Measurements from ENCODE around the gene SGPP1.
"Not testable (repeated sequence)": the region's sequence is repeated elsewhere in the genome, so short reads cannot be mapped to it uniquely, and the experiment has no call there.

The SGPP1 gene

DNA sequence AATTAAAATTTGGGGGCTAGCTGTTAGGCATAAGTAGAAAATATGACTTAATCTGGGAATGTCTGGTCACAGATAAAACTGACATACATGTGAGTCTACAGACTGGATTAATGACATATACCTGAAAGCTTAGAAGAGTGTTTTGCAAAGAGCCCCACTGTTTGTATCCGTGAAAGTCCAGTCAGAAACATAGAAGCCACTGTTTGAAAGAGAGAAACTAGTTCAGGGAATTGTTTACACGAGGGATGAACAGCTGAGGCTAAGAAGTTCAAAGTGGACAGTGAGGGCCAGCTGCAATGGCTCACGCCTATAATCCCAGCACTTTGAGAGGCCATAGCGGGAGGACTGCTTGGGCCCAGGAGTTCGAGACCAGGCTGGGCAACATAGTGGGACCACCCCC is 36.2 kb upstream of the SGPP1 start:
- H3K4me3 ChIP-seq (ENCODE audit: low read length) = no peak overlapping the region
- no peak for DNase-seq (ENCODE audit: low read depth)
- TF ChIP-seq, protein P1, sequence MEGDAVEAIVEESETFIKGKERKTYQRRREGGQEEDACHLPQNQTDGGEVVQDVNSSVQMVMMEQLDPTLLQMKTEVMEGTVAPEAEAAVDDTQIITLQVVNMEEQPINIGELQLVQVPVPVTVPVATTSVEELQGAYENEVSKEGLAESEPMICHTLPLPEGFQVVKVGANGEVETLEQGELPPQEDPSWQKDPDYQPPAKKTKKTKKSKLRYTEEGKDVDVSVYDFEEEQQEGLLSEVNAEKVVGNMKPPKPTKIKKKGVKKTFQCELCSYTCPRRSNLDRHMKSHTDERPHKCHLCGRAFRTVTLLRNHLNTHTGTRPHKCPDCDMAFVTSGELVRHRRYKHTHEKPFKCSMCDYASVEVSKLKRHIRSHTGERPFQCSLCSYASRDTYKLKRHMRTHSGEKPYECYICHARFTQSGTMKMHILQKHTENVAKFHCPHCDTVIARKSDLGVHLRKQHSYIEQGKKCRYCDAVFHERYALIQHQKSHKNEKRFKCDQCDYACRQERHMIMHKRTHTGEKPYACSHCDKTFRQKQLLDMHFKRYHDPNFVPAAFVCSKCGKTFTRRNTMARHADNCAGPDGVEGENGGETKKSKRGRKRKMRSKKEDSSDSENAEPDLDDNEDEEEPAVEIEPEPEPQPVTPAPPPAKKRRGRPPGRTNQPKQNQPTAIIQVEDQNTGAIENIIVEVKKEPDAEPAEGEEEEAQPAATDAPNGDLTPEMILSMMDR (IDR thresholded peaks at IDR 0.05; ENCODE audit: insufficient read depth, low read depth, low read length, missing control alignments) = no peak

GRCh38 chr14:63761351-63762117 is 33.7 kb upstream of the SGPP1 start:
- DNase-seq (ENCODE audit: low read depth) = peak; percentile 24
- TF ChIP-seq, protein P1 (IDR thresholded peaks at IDR 0.05; ENCODE audit: insufficient read depth, low read depth, low read length, missing control alignments) = no peak
- H3K4me3 ChIP-seq (ENCODE audit: low read length) = no peak overlapping the region

- H3K4me3 ChIP-seq (ENCODE audit: low read length) = no peak overlapping the region
- TF ChIP-seq, protein P1 (IDR thresholded peaks at IDR 0.05; ENCODE audit: insufficient read depth, low read depth, low read length, missing control alignments) = no peak
- DNase-seq (ENCODE audit: low read depth) = no peak
Measured at GRCh38 chr14:63760014-63760413, 32.1 kb upstream of the SGPP1 start.

DNA sequence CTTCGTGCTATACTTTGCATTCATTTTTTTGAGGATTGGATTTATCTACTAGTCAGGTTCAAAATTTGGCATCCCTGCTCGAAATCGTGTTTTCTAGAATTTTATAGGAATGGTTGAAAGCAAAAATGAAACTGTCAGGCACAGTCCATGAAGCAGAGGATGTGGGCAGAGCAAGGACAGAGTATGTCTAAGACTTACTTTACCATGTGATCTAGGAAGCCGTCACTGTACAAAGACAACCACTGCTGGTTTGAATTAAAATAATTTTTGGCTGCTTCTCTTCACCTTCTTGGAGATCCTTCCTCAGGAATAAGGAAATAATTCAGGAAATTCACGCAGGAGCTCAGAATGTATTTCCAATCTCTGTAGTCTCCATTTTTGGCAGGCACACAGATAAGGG is 31.6 kb upstream of the SGPP1 start:
- TF ChIP-seq, protein P1 (IDR thresholded peaks at IDR 0.05; ENCODE audit: insufficient read depth, low read depth, low read length, missing control alignments) = no peak
- no peak for DNase-seq (ENCODE audit: low read depth)
- no peak overlapping the region for H3K4me3 ChIP-seq (ENCODE audit: low read length)

DNA sequence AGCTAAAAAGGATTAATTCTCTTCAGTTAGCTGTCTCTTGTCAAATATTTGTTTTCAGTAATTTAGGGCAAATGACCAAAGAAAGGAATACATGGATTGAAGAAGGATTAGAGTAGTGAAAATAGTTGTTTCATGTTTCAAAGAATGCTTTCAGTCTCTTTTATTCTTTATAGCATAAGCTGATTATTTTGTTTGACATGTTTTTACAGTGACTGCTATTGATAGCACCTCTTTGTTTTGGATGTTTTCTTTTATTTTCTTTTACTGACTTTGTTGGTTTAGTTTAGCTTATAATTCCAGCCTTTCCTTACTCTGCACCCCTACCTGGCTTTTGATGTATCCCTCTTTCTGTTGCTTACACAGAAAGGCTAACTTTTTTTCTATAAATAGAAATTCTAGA is 29.3 kb upstream of the SGPP1 start:
- no peak overlapping the region for H3K4me3 ChIP-seq (ENCODE audit: low read length)
- TF ChIP-seq, protein P1 (IDR thresholded peaks at IDR 0.05; ENCODE audit: insufficient read depth, low read depth, low read length, missing control alignments) = no peak
- DNase-seq (ENCODE audit: low read depth) = no peak

DNA sequence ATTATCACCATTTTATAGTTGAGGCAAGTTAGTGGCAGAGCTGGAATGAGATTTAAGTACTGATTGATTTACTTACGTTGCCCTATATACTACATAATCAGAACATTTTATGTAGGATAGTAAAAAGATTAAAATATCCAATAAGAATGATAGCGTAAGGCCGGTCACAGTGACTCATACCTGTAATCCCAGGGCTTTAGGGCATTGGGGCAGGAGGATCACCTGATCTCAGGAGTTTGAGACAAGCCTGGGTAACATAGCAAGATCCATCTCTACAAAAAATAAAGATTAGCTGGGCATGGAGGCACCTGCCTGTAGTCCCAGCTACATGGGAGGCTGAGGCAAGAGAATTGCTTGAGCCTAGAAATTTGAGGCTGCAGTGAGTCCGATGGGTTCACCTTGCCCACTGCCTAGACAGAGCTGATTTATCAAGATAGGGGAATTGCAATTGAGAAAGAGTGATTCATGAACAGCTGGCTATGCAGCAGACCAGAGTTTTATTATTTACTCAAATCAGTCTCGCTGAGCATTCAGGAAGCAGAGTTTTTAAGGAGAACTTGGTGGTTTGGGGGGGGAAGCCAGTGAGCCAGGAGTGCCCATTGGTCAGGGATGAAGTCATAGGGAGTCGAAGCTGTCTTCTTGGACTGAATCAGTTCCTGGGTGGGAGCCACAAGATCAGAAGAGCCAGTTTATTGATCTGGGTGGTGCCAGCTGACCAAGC is 24.7 kb upstream of the SGPP1 start:
- TF ChIP-seq, protein P1 (IDR thresholded peaks at IDR 0.05; ENCODE audit: insufficient read depth, low read depth, low read length, missing control alignments) = no peak
- H3K4me3 ChIP-seq (ENCODE audit: low read length) = no peak overlapping the region
- DNase-seq (ENCODE audit: low read depth) = peak; percentile 20

DNA sequence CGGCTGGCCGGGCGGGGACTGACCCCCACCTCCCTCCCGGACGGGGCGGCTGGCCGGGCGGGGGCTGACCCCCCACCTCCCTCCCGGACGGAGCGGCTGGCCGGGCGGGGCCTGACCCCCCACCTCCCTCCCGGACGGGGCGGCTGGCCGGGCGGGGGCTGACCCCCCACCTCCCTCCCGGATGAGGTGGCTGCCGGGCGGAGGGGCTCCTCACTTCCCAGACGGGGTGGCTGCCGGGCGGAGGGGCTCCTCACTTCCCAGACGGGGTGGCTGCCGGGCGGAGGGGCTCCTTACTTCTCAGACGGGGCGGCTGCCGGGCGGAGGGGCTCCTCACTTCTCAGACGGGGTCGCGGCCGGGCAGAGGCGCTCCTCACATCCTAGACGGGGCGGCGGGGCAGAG is 23.2 kb upstream of the SGPP1 start:
- not testable (repeated sequence) for H3K4me3 ChIP-seq (ENCODE audit: low read length); DNase-seq (ENCODE audit: low read depth)
